Measurements from ENCODE around the gene ZNF236.
"Not testable (repeated sequence)": the region's sequence is repeated elsewhere in the genome, so short reads cannot be mapped to it uniquely, and the experiment has no call there.

Gene ZNF236

DNA sequence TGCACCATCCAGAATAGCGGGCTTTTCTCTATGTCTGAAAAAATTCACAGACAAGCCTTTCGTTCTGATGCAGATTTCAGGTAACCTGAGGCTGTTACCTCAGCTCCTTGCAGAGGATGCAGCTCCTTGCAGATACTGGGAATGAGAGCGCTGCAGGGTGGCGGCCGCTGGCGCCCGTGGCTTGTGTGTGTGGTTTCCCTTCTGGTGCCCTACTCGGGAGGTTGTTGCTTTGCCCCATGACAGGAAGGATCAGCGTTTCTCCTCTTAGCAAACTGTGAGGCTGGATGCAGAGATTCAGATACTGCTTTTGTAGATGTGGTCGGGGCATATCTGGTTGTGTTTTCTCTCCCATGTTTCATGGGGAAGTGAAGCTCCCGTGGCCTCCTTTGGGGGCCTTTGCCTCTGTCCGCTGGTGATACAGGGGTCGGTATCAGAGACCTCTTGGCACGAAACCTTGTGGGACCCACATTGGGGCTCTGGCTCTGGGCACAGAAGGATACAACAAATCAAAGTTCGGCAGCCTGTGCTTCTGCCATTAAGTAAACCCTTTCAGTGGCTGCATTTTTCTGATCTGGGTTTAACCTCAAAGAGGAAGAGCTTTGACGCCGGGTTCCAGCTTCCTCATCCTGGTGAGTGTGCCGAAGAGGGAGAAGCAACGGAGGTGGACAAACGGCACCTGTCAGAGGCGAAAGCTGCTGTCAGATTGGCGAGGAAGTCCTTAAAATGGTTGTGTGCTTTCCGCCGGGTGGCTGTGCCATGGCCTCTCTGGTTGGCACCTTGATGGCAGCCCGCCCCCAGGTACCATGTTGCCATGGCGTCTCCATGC lies 182.4 kb downstream of the ZNF236 start:
- DNase-seq (ENCODE audit: low read depth in 2 of 2), result no peak

DNA sequence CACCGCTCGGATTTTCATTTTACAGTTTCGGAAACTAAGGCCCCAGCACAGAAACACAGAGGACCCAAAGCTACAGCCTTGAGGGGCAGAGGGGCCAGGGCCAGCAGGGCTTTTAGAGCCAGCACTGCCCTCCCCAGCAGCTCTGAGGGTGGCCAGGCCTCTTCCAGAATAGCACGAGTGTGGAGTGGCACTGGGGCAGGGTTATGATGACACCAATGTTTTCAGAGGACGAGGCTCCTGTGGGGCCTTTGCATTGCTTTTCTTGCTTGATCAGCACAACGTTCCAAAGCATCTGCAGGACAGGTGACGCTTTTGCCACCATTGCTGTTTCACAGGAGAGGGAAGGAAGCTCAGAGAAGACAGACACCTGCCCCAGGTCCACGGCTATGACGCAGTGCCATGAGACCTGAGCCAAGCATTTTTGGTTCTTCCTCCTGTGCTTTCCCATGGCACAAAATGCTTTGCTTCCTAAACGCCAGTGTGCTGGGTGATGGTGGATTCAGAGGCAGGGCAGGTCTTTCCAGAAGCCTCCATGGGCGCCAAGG lies 183.4 kb downstream of the ZNF236 start:
- DNase-seq (ENCODE audit: low read depth in 2 of 2), result no peak

DNA sequence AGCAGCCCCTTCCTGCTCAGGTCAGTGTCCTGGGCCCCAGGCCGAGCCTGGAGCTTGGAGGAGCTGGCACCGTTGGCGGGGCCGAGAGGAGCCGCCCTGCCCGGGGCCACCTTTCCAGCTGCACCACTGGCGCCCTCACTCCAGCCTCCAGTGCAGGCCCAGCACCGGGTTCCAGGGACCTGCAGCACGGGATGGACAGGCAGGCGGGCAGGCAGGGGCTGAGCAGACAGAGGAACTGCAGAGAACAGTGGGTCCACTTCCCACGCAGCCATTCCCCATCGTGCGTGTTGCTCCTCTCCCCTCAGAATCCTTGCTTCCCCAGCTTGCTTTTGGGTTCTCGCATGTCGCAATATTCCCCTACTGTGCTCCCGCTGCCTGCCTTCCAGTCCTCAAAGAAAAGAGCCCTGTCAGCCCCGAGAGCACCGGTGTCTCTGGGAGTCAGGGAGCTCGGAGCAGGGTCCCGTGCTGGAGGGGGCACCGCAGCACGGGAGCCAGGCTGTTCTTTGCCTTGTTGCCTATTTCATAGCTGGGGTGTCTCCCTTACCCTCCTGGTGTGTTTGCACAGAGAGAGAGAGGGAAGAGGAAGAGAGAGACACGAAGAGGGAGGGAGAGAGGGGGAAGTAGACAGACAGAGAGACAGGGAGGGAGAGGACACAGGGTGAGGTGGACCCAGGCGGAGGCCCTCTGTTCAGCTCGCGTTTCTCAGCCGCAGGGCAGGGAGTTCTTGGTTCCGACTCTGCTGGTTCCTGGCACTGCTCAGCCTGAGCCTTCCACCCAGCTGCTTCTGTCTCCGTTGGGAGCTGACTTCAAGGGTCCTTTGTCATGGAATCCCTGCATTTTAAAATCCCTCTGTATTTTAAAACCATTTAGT lies 184.2 kb downstream of the ZNF236 start:
- no peak for DNase-seq (ENCODE audit: low read depth in 2 of 2)

DNA sequence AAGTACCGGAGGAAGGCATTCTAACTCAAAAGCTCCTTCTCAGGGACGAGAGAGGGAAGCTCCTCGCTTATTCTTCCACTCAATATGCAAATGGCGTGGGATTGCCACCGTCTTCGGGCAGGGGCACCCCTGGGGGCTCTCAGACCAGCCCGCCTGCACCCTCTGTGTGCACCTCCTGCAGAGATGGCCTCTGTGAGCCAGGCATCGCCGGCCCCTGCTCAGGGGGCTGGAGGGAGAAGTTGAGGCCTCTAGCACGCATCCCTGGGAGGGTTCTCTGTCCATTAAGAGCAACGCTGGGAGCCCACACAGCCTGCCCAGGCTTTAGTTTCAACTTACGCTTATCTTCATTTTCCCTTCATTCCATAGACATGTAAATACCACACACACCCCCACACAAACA lies 184.9 kb downstream of the ZNF236 start:
- DNase-seq (ENCODE audit: low read depth in 2 of 2), result no peak

DNA sequence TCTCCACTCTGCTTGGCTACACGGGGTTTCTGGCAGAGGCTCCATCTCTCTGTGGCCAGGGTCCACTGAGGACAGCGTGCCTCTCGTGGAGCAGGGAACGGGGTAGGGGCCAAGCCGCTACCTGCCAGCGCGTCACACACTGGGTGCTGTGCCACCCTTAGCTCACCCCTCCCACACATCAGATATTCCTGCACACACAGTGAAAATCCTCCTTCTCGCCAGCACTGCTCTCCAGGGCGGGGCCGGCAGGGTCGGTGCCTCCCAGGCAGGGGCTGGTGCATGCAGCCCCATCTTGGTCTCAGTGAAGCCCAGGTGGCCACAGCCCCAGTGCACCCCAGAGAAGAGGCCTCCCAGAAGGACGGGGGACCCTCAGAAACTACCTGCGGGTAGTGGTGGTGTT lies 185.6 kb downstream of the ZNF236 start:
- no peak for DNase-seq (ENCODE audit: low read depth in 2 of 2)

DNA sequence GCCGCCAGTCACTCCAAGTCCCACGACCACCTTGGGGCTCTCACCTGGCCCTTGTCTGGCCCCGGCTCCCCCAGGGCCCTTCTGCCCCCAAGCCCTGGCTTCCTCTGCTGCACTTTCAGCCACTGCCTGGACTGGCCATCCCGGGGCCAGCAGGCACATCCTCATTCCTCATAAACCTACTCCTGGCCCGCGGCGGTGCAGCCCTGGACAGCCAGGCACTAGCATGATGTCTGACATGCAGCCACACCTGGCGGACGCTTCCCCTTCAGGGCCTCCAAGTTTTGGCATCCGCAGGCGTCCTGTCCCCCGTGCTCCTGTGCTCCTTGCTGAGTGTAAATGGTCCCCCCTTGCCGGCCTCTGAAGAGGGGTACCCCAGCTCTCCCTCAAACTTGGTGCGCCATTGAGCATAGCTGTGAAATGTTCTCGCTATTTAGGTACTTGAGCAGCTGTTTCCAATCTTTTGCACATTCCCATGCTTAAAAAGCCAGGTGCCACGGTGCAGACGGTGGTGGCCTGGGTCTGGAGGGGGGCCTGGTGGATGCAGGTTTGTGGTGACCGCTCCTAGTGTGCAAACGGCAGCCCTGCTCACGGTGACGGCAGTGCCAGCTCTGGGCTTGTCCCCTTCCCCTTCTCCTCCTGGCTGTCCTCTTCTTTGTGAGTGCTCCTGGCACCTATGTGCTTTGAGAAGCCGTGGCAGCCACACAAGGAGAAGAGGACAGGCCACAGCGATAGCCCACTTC lies 186.4 kb downstream of the ZNF236 start:
- no peak for DNase-seq (ENCODE audit: low read depth in 2 of 2)

DNA sequence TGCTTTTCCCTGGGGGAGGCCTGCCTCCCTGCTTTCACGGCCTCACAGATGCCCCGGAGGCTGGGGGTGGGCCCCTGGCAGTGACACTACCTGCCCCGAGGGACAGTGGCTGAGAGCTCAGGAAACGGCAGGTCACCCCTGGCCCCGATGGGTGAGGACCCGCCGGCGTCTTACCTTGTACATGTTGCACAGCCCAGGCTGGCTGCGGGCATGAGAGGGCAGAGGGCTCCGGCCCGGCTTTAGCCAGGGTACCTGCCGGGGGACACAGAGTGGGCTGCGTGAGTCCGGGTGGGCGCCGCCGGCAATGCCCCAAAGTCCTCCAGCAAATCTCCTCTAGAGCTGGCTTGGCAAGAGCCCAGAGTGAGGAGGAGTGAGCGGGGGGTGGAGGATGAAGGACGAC lies 187.3 kb downstream of the ZNF236 start:
- DNase-seq (ENCODE audit: low read depth in 2 of 2), result no peak

DNA sequence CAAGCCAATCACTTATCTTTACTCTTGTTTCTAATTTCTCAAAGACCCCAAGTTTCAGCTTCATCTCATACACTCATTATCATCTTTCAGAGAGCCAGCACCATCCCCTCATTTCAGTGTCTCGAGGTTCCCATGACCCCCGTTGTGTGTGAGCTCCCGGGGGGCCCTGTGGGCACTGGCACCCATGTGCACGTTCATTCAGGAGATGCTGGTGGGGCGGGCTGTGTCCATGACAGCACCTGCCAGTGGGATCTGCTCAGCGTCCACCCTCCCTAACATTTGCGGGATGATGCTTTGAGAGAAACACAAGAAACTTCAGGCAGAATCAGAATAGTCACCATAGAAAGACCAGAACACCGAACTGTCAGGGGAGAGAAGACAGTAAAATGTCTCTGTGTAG lies 189.8 kb downstream of the ZNF236 start:
- no peak for DNase-seq (ENCODE audit: low read depth in 2 of 2)

DNA sequence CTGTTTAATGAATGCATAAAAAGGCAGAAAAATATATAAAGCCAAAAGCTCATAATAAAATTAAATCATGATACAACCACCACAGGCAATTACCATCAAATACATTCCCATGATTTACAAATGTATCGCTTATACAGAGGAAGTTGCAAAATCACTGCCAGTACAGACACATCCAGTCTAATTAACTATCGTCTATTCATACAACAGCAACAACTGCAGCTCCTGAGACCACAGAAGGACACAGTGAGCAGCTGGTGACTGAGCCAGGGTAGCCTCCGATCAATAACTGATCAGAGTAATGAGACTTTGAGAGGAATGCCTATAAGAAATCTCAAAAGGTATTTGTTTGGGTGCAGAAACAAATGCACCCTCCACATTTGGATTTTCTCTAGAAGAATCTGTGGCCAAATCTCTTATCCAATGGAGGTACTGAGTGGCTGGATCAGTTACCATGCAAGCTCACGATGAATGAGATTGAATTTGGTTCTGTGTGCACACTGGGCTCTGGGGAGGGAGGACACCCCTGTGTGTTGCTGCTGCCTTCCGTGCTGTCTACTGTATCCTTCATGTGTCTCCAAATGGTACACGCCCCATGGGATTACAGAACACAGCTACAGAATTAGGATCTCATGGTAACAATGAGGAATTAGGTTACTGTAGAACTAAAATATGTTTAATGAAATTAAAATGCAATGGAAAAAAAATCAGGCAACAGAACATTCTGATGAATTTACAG lies 190.6 kb downstream of the ZNF236 start:
- DNase-seq (ENCODE audit: low read depth in 2 of 2), result no peak

DNA sequence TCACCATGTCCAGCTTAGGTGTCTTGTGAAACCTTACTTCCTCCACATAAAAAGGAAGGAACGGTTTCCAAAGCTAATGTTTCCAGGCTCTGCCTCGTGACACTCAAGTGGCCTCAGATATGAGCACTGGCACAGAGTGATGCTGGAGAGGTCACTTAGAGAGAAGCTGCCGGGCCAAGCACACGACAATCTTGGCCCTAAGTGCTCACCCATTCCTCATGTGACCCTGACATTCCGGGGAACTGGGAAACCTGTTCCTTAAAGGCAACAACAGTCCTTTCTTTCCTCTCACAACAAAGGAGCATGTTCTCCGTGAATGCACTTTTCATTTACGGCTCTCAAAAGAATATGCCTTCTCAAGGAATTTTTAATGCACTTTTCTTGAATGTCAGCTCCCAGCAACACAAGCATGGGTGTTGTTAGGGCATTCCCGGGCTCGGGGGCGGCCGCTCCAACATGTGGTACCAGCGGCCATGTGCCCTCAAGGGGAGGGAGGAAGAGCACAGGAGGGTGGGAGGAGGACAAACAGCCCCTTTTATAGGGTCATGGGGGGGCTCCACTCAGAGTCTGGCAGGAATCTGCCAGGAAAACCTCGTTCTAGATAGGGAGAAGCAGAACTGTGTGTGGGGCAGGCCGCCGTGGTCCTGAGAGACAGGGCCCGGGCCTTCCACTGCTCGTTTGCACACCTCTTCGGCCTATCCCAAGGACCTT lies 191.6 kb downstream of the ZNF236 start:
- no peak for DNase-seq (ENCODE audit: low read depth in 2 of 2)

DNA sequence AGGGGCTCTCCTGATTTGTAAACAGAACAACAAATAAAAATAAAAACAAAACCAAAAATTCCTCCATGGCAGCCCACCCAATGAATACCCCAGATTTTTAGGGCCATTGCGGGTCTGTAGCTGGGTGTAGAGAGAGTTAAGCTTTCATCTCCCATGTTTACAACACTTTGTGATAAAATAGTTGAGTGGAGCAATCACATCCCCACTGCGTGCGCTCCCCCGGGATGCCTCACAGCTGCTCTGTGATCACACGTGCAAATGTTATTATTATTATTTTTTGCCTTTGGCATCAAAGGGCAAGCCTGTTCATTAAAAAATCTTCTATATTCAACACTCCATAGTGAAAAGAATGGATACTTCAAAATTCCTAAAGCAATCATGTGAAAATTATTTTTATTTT lies 192.2 kb downstream of the ZNF236 start:
- no peak for DNase-seq (ENCODE audit: low read depth in 2 of 2)

DNA sequence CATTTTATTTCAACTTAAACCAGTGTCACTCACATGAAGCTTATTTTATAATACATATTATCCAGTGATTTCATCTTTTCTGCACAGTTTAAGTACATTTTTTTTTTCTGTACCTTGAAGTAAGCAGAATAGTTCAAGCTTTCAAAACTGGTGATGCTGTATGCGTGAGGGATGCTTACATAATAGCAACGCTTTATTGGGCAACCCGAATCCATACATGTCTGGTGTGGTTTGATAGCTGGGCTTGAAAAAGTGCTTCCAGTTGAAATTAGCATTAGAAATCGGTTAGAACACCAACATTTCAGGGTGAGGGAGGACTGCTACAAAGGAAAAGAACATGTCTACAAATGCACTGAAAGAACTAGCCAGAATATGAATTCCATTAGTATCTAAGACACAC lies 192.8 kb downstream of the ZNF236 start:
- no peak for DNase-seq (ENCODE audit: low read depth in 2 of 2)

DNA sequence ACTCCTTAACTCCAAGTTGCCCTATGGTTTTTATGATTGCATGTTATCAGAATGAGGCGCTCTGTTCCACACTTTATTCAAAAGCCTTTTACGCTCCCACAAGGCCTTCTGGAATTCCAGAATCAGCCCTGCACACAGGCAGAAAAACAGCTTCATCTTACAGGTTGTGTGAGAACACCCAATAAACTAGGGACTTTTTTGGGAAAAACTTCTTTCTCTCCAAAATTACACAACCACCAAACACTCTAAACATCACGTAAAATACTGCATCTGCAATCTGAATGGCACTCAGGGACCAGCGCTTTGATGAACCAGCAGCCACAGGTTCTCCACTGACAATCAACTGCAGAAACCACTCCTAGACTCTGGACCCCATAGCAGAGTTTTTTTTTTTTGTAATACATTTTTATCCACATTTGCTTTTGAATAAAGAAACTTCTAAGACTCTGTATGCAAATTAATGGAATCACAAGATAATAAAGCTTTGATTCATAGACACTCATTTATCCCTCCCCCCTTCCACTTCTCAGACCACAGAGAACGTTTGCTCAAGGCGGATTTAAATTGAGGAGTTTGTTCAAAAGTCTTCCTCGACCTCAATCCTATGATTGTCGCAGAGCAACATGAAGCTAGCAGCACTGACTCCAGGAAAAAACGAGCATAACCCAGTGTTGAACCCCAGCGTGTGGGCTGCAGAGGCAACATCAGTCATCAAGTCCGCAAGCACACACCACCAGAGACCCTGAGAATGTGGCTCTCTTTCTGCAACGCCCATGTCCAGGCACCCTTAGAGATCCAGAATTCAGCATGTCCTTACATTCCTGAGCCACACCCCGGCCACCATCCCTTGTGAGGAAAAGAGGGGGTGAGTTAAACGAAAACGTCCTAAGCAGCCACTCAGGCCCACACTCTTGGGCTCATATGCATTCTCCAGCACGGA lies 193.7 kb downstream of the ZNF236 start:
- no peak for DNase-seq (ENCODE audit: low read depth in 2 of 2)

DNA sequence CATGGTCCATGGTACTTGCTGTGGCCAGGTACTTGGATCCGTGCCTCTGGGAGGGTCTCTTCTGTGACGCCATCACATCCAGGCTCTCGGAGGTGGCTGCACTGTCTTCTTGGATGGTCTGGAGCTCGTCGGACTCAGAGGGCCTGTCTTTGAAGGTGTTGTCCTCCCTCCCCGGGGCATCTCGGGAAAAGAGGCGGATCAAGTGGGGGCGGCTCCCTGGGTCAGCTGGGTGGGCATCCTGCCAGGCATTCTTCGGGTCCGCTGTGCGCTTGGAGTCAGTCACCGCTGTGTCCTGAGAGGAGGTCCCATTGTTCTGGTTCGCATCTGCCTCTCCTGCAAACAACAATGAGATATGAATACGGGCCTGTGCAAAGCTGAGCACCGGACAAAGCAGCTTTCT lies 194.6 kb downstream of the ZNF236 start:
- no peak for DNase-seq (ENCODE audit: low read depth in 2 of 2)

DNA sequence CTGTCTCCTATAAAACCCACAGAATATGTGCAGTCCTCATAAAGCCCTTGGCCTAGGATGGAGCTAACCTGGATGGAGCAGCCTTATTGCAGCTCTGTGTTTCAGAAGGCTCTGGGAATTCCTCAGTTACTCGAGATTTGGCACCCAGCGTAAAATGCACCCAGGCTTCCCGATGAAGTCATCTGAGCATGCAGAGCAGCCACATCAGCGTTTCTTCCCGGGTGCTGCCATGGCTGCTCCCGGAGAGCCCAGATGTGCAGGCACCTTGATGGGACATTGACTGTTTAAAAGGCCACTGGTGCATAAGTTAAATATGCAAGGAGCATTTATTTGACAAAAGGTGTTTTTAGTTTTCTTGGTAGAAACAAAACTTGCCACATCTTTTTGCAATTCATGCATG lies 195.0 kb downstream of the ZNF236 start:
- no peak for DNase-seq (ENCODE audit: low read depth in 2 of 2)

DNA sequence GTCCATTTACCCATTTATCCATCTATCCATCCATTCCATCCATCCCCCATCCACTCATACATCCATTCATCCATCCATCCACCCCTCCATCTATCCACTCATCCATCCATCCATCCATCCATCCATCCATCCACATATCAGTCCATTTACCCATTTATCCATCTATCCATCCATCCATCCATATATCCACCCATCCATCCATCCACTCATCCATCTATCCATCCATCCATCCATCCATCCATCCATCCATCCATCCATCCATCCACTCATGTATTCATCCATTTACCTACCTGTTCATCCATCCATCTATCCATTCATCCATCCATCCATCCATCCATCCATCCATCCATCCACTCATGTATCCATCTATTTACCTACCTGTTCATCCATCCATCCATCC lies 196.3 kb downstream of the ZNF236 start:
- not testable (repeated sequence) for DNase-seq (ENCODE audit: low read depth in 2 of 2)

DNA sequence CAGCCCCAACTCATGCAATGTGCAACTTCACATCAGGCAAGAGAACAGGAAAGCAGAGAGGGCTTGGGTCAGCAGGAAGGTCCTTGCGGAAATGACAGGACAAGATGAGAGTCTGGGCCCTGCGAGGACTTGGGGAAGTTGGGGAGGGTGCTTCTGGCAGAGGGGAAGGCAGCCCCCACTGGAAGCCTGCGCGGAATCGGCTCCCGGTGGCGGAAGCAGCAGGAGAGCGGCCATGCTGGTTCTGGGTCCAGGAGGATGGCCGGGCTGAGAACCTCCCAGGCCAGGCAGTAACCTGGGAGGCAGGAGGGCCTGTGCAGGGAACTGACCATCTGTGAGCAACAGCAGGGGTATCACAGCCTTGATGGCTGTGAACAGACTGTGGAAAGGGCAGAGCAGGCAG lies 197.3 kb downstream of the ZNF236 start:
- DNase-seq (ENCODE audit: low read depth in 2 of 2), result no peak
